ENCODE measurements around the gene CHTOP.

DNA sequence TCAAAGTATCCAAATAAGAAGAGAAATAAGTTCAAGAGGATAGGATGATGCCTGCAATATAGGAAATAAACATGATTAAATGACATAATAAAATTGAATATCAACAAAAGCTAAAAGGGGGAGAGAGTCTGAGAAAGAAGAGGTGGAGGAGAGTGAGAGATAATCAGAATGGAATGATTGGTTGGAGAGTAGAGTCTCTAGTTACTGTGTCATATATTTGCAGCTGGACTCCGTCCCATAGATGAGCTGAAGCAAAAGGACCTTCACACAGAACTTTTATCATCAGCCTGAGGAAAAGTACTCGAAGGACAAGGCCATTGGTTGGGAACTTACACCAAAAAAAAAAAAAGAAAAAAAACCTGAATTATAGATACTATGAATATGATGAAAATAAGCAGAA lies 45.4 kb upstream of the CHTOP start:
- TF ChIP-seq, protein P1, sequence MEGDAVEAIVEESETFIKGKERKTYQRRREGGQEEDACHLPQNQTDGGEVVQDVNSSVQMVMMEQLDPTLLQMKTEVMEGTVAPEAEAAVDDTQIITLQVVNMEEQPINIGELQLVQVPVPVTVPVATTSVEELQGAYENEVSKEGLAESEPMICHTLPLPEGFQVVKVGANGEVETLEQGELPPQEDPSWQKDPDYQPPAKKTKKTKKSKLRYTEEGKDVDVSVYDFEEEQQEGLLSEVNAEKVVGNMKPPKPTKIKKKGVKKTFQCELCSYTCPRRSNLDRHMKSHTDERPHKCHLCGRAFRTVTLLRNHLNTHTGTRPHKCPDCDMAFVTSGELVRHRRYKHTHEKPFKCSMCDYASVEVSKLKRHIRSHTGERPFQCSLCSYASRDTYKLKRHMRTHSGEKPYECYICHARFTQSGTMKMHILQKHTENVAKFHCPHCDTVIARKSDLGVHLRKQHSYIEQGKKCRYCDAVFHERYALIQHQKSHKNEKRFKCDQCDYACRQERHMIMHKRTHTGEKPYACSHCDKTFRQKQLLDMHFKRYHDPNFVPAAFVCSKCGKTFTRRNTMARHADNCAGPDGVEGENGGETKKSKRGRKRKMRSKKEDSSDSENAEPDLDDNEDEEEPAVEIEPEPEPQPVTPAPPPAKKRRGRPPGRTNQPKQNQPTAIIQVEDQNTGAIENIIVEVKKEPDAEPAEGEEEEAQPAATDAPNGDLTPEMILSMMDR (IDR thresholded peaks at IDR 0.05) = no peak
- no peak for TF ChIP-seq POLR2AphosphoS5 (IDR thresholded peaks at IDR 0.05)

Data from upper lobe of left lung (tissue), 4 donors.